Measurements from ENCODE around the gene FOXP1. TPM values are rescaled to one million over a fixed set of nuclear protein-coding genes. Genes with fewer than 3 reads are reported as not detected.

Gene FOXP1
- total and polyA plus RNA-seq, 2 of the 8 experiments (the other 6 are each of a cell fraction or from before 2014, with no cell fraction given), result 13.9 to 25.4 TPM

DNA sequence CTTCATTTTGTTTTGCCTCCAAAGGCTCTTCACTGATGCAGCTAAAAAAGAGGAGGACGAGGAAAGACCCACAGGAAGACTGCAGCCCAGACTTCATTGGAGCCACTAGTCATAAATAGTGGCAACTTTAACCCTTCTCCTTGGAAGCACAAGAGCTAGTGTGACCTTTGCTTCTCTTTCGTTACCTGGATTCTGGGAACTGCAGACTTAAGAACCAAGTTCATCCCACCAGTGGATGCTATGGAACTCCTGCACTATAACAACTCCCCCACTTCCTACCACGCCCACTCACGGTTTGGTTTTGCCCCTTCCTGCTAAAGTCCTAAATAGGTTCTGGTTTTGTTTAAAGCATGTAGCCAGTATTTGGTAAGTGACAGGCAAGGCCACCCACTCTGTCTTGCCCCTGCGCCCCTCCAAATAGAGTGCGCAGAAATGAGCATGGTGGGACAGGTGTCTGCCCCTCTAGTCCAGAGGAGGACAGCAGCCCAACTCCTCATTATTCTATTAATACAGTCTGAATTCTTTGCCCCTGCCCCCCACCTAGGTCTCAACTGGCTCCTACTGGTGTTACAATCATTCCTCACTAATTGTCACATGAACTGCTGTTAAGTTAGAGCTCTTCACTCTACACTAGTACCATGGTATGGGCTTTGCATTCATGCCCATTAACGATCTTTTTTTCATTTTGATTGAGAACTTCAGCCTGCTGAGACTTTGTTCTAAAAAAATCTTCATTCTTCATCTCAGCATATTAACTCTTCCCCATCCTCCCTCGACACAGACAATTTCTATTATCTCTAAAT is 504.6 kb downstream of the FOXP1 start:
- Histone ChIP-seq H3K4me3 (ENCODE audit: extremely low read depth in 1 of 4, insufficient read depth in 2 of 4, low read depth in 3 of 4, low read length in 4 of 4) (no peak overlapping the region), H4K91ac (replicated peaks; ENCODE audit: insufficient read length, low read length) (no peak overlapping the region), H2BK15ac (ENCODE audit: low read length) (no peak overlapping the region), H3K4me2 (ENCODE audit: insufficient read depth in 1 of 2, low read depth in 2 of 2, low read length in 2 of 2) (peak overlapping the region in 1 of 2 experiments; percentile 5; a peak in 1 of 4 replicates), H2BK12ac (ENCODE audit: low read depth, low read length) (no peak overlapping the region), H4K20me1 (replicated peaks in 1 of 2; ENCODE audit: control insufficient read depth in 1 of 2, insufficient read depth in 2 of 2, low read length in 2 of 2) (no peaks in the 10 kb centered on the region), H3K14ac (ENCODE audit: insufficient read length) (no peak overlapping the region), H3K79me2 (ENCODE audit: control insufficient read depth in 1 of 2, insufficient read depth in 2 of 2, low read length in 2 of 2) (0 out of 4 replicates have a peak, but pooled peaks cover 0 to 2% of the 10 kb centered on the region in 2 experiments), H3K9me3 (ENCODE audit: insufficient read depth in 2 of 2, low read depth in 1 of 2, low read length in 1 of 2) (no peaks in the 10 kb centered on the region), H2BK120ac (replicated peaks; ENCODE audit: low read depth, low read length) (no peak overlapping the region), H4K5ac (ENCODE audit: insufficient read length, low read depth, low read length) (no peak overlapping the region), H3K4me1 (replicated peaks in 1 of 4; ENCODE audit: control insufficient read depth in 3 of 4, insufficient read depth in 4 of 4, low read length in 3 of 4) (peaks cover 0 to 16% (median 6%) of the 10 kb centered on the region in 4 experiments; a peak in 5 of 7 replicates), H2AFZ (ENCODE audit: low read length) (no peak overlapping the region), H3K56ac (replicated peaks; ENCODE audit: insufficient read length, low read depth, low read length) (no peak overlapping the region), H3K36me3 (ENCODE audit: control insufficient read depth in 2 of 4, insufficient read depth in 4 of 4, low read length in 3 of 4) (no peaks in the 10 kb centered on the region), H2BK20ac (ENCODE audit: low read length) (no peak overlapping the region), H3K27me3 (replicated peaks in 1 of 4; ENCODE audit: control insufficient read depth in 3 of 4, extremely low read depth in 1 of 4, insufficient read depth in 3 of 4, low read length in 3 of 4) (peaks cover 0 to 1% (median 0%) of the 10 kb centered on the region in 4 experiments; a peak in 1 of 7 replicates), H4K8ac (ENCODE audit: extremely low read depth, insufficient read depth, low read length) (no peak overlapping the region), H3K9ac (replicated peaks in 1 of 4; ENCODE audit: extremely low read depth in 1 of 4, low read depth in 3 of 4, low read length in 3 of 4) (no peak overlapping the region), H2AK5ac (ENCODE audit: low read depth, low read length) (no peak overlapping the region), H3K23ac (ENCODE audit: insufficient read length) (no peak overlapping the region), H3K18ac (ENCODE audit: extremely low read depth, low read length) (no peak overlapping the region), H2BK5ac (ENCODE audit: low read depth, low read length) (no peak overlapping the region), H3K27ac (ENCODE audit: low read depth, low read length) (no peak overlapping the region; the same call in 1 of the 2 replicates), H3K4ac (replicated peaks; ENCODE audit: insufficient read length, low read depth, low read length) (no peak overlapping the region), H3K23me2 (ENCODE audit: low read depth, low read length) (no peaks in the 10 kb centered on the region), H3K79me1 (ENCODE audit: low read depth, low read length) (no peaks in the 10 kb centered on the region)
- ChIA-PET POLR2A (ENCODE audit: partially characterized antibody) (interaction anchor here (1.0 kb wide), 1 partner anchor 28 kb away, joined by 4 read pairs; no protein-coding TSS in a partner anchor), CTCF (ENCODE audit: partially characterized antibody) (interaction anchor here (0.8 to 1.6 kb wide), 4 partner anchors 8 to 110 kb away, joined by 3 to 5 read pairs (median 3); no protein-coding TSS in a partner anchor)
- DNase-seq (ENCODE audit: low read depth in 1 of 2, low spot score in 2 of 2) (no peak), FAIRE-seq (peak; percentile 13)
- 73% methylated on average over 8 of the region's 8 CpGs; no CpG with 5 or more reads in 1 of the 2 experiments for WGBS, 2 experiments (ENCODE audit: extremely low coverage in 1 of 2, insufficient coverage in 1 of 2, insufficient read length in 1 of 2, insufficient replicate concordance in 2 of 2, low coverage in 1 of 2, low lambda C conversion rate in 2 of 2, missing lambda C conversion rate in 1 of 2)
- TF ChIP-seq SAP30 (IDR thresholded peaks at IDR 0.05; ENCODE audit: insufficient read depth, insufficient replicate concordance, low read length) (no peak), SIRT6 (IDR thresholded peaks at IDR 0.05; ENCODE audit: low read length) (no peak), CHD1 (IDR thresholded peaks at IDR 0.05; ENCODE audit: low read depth, low read length) (no peak), KDM1A (IDR thresholded peaks at IDR 0.05; ENCODE audit: borderline replicate concordance, low read length) (no peak), NANOG (IDR thresholded peaks at IDR 0.05; ENCODE audit: insufficient read depth, low read depth, low read length, poor library complexity, severe bottlenecking) (no peak), CBX5 (IDR thresholded peaks at IDR 0.05; ENCODE audit: low read depth, low read length) (no peak), TBP (IDR thresholded peaks at IDR 0.05; ENCODE audit: low read depth, low read length) (no peak), EP300 (IDR thresholded peaks at IDR 0.05; ENCODE audit: borderline replicate concordance in 1 of 2, low read depth in 2 of 2, low read length in 2 of 2) (no peak), CTBP2 (IDR thresholded peaks at IDR 0.05; ENCODE audit: borderline replicate concordance, insufficient read depth, insufficient read length, low read length) (no peak)
- TF ChIP-seq, protein P1, sequence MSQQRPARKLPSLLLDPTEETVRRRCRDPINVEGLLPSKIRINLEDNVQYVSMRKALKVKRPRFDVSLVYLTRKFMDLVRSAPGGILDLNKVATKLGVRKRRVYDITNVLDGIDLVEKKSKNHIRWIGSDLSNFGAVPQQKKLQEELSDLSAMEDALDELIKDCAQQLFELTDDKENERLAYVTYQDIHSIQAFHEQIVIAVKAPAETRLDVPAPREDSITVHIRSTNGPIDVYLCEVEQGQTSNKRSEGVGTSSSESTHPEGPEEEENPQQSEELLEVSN (IDR thresholded peaks at IDR 0.05), result no peak

Data from H1 (cell line).